Activated naive CD4-positive, alpha-beta T cell treated with anti-CD3 and anti-CD28 coated beads, Interleukin-2, amount 50 U/mL, for 24 hours (primary cell): ENCODE results near the gene PIAS3.
"Not testable (repeated sequence)": the region's sequence is repeated elsewhere in the genome, so short reads cannot be mapped to it uniquely, and the experiment has no call there.

Experiments used
- H3K27ac Mint-ChIP-seq: one replicate; pipeline ENCODE4 v1.8.0; 2021; ENCODE audit warnings: mild to moderate bottlenecking, mixed read lengths
- H3K27me3 Mint-ChIP-seq: one replicate; pipeline ENCODE4 v1.8.0; 2021; ENCODE audit warnings: mixed read lengths
- H3K36me3 Mint-ChIP-seq: one replicate; pipeline ENCODE4 v1.8.0; 2021; ENCODE audit warnings: mixed read lengths
- H3K4me1 Mint-ChIP-seq: one replicate; pipeline ENCODE4 v1.8.0; 2021; ENCODE audit warnings: mixed read lengths
- H3K4me3 Mint-ChIP-seq: one replicate; pipeline ENCODE4 v1.8.0; 2021; ENCODE audit warnings: mild to moderate bottlenecking, mixed read lengths
- H3K9me3 Mint-ChIP-seq: one replicate; pipeline ENCODE4 v1.8.0; 2021; ENCODE audit warnings: mixed read lengths

Gene PIAS3

DNA sequence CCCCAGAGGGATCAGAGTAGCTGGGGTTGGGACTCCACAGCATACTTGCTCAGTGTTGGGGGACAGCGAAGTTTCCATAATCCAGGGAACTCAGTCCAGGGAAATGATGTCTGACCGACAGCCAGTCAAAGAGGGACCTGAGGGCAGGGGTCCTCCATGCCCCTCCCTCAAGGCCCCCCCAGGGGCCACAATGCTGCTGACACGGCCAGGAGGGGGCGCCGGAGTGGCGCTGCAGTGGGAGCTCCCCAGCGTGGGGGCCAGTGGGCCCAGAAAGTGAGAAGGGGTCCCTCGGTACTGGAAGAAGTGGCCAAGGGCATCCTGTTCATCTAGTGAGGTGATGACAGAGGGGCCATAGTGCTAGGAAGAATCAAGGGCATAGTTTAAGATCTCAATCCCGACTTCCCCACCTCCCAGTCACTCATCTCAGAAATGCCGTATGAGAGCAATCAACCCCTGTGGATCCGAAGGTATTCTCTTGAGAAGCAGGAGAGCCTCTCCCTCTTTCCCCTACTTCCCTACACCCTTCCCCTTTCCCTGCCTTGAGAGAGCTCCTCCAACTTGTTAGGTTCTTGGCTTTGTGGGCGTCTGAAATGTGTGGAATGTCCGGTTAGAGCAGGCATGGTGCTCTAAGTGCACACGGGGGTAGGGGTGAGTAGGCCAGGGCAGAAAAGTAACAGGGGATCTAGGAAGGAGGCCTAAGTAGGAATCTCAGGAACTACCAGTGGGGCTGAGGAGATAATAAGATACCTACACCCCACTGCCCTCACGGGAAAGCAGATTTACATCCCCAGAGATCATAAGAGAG, 9.3 kb downstream of the PIAS3 start:
- peaks cover 4% of the 10 kb centered on the region for H3K36me3 Mint-ChIP-seq
- H3K27ac Mint-ChIP-seq = no peak overlapping the region
- no peak overlapping the region for H3K4me3 Mint-ChIP-seq
- peaks cover 22% of the 10 kb centered on the region for H3K4me1 Mint-ChIP-seq
- no peaks in the 10 kb centered on the region for H3K27me3 Mint-ChIP-seq
- no peaks in the 10 kb centered on the region for H3K9me3 Mint-ChIP-seq

DNA sequence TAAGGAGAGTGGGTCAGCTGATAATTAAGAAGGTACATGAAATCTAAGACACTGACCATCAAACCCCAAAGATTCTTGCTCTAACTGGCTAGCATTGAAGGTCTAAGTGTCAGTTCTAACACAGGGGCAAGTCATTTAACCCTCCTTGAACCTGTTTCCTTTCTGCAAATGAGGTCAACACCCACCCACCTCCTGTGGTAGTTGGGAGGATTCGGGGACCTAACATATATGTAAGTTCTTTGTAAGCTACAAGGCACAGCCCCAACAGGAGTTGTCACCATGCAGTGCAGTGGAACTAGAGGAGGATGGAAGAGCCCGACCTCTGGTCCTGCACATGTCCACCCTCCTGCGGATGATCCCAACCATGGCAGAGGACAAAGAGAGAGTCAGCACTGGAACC, 11.1 kb downstream of the PIAS3 start:
- Mint-ChIP-seq H3K27me3 (no peaks in the 10 kb centered on the region), H3K36me3 (peaks cover 4% of the 10 kb centered on the region), H3K4me3 (no peak overlapping the region), H3K9me3 (no peaks in the 10 kb centered on the region), H3K27ac (no peak overlapping the region), H3K4me1 (peaks cover 22% of the 10 kb centered on the region)

DNA sequence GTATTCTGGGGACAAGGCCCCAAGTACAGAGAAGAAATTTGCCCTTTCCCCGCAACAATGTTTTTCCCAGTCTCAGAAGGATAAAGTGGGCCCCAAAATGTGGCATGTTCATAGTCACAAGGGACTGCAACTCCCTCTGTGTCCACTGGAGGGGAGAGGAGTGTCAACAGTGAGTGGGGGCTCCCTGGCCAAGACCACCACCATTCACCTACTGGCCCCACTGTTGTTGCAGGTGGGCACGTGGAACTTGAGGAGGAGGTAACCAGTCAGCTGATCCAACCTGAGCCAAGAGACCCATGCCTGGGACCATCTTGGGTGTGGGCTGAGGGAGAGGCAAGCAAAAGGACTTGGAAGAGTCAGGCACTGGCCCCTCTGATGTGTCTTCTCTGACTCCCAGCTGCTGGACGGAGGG, 12.7 kb downstream of the PIAS3 start:
- Mint-ChIP-seq H3K4me3 (no peak overlapping the region), H3K9me3 (no peaks in the 10 kb centered on the region), H3K36me3 (peaks cover 5% of the 10 kb centered on the region), H3K27ac (peak overlapping the region; percentile 65), H3K4me1 (peaks cover 22% of the 10 kb centered on the region), H3K27me3 (no peaks in the 10 kb centered on the region)

DNA sequence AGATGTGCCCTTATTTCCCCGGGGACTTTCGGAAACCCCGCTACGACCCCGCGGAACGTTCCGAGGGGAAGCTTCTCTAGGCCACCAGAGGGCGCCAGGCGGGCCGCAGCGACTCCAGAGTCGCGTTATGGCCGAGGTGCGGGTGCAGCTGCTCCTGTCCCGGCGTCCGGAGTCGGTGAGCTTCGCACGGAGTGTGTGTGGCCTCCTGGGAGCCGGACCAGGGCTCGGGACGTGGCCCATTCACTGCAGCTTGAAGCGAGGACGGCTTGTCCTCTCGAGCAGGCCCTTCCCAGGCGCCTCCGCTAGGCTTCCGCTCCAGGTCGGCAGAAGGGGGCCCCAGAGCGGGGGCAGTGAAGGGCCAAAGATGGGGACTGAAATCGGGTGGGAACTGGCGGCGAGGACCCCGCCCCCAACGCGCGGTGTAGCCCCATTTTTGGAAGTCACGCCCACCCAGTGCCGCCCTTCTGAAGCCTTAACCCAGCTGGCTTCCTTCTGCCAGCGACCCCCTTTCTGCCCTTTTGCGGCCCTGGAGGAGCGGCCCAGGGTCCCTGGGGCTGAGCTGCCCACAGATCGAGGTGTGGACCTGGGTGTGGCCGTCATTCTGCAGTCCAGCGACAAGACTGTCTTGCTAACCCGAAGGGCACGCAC, 13.2 kb downstream of the PIAS3 start, which contains the start of gene NUDT17:
NUDT17 (plus strand) TSS at position 117 of the 648 bp plus-strand sequence; CDS start at position 128, 11 bp downstream.
- Mint-ChIP-seq H3K4me1 (peaks cover 18% of the 10 kb centered on the region), H3K27me3 (no peaks in the 10 kb centered on the region), H3K36me3 (peaks cover 3% of the 10 kb centered on the region), H3K4me3 (no peak within 1 kb of the TSS), H3K9me3 (no peaks in the 10 kb centered on the region), H3K27ac (peak within 1 kb of the TSS; percentile 65)

DNA sequence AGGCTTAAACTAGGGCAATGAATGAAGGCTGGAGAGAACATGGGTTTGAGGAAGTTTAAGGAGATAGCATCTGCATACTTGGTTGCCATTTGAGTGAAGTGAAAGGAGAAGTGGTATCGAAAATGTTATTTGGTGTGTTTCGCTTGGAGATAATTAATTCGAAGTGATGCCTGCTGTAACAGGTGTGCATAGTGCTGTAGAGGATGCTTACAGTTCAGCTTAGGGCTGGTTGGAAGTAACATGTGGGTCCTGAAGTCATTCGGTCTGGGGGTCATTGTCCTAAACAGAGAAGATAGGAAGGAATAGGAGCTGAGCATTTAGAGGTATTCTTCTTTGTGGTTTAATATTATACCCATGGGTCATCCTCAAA, 13.8 kb downstream of the PIAS3 start:
- no peaks in the 10 kb centered on the region for H3K27me3 Mint-ChIP-seq

DNA sequence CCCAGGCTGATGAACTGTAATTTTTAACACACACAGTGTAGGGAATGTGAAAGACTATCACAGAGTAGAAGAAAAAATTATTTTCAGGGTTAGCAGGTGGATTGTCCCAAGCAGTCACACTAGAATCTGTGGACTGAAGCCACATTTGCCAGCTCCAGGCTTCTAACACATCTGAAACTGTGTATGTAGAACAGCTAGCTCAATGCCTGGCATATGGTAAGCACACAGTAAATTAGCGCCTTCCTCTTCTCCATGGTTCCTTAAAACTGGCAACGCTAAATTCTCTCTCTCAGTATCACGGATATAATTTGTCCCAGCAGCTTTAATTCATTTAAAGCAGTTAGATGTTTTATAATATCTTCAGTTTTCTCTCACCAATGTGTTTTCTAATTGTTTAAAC, 15.8 kb downstream of the PIAS3 start:
- Mint-ChIP-seq H3K9me3 (no peaks in the 10 kb centered on the region), H3K27me3 (no peaks in the 10 kb centered on the region), H3K36me3 (peaks cover 5% of the 10 kb centered on the region), H3K4me3 (no peak overlapping the region), H3K4me1 (peaks cover 6% of the 10 kb centered on the region), H3K27ac (no peak overlapping the region)

More for the DNA sequence above, 13.8 kb downstream of the PIAS3 start:
- peaks cover 3% of the 10 kb centered on the region for H3K36me3 Mint-ChIP-seq
- no peak overlapping the region for H3K27ac Mint-ChIP-seq
- H3K4me1 Mint-ChIP-seq = peaks cover 13% of the 10 kb centered on the region
- H3K4me3 Mint-ChIP-seq = no peak overlapping the region
- no peaks in the 10 kb centered on the region for H3K9me3 Mint-ChIP-seq

DNA sequence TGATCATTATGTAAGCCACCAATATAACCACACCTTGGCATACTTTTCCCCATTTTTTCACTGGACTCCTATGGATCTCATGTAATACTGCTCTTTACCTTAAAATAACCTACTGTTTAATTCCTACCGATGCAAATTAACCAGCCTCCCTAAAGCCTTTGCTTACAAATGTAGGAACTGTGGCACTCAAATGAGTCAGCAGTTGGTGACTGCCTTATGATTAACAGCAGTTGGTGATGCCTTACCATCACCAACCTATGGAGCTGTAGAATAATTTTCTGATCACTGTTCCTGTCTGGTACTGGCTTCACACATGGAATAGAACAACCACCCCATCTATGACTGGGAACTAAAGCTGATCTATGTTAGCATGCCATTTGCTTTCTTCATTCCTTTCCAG, 21.2 kb downstream of the PIAS3 start:
- Mint-ChIP-seq H3K4me1 (no peaks in the 10 kb centered on the region), H3K27me3 (no peaks in the 10 kb centered on the region), H3K4me3 (no peak overlapping the region), H3K9me3 (no peaks in the 10 kb centered on the region), H3K27ac (no peak overlapping the region), H3K36me3 (peaks cover 7% of the 10 kb centered on the region)

DNA sequence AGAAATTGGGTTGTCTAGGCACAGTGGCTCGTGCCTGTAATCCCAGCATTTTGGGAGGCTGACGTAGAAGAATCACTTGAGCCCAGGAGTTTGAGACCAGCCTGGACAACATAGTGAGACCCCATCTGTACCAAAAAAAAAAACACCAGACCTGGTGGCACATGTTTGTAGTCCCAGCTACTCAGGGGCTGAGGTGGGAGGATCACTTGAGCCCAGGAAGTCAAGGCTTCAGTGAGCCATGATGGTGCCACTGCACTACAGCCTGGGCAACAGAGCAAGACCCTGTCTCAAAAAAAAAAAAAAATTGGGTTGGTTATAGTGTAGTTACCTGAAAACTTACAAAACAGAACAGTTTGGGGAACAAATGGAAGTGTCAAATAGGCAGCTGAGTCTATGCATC, 28.1 kb downstream of the PIAS3 start:
- Mint-ChIP-seq H3K4me1 (peaks cover 38% of the 10 kb centered on the region), H3K36me3 (peaks cover 34% of the 10 kb centered on the region)
- H3K27ac Mint-ChIP-seq, H3K4me3 Mint-ChIP-seq, H3K27me3 Mint-ChIP-seq, H3K9me3 Mint-ChIP-seq: not testable (repeated sequence)

DNA sequence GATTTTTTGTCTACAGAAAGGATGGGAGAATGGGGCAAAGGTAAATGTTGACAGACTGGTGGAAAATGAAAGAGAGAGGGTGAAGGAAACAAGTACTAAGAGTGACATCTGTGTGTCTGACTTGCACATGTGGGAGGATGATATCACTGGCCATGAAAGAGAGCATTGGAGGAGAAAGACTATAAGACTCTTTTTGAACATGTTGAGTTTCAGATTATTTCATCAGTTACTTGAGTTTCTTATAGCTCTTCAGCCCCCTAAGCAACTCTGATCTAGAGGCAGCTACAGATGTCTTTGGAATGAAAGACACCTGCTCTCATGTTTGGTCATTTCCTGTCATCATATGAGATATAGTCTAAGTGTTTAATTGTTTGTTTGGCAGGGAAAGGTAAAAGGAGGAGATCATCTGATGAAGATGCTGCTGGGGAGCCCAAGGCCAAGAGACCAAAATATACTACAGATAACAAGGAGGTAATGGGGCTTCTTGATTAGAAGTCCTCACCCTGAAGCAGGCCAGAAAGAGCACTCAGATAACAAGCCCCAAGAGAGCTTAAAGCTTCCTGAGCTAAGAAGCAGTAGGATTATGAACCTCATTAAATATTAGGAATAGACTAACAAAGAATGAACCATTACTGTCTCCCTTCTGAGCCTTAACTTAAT, 30.4 kb downstream of the PIAS3 start:
- peak overlapping the region; percentile 97 for H3K27ac Mint-ChIP-seq
- H3K4me3 Mint-ChIP-seq = peak overlapping the region; percentile 75
- H3K9me3 Mint-ChIP-seq = no peaks in the 10 kb centered on the region
- peaks cover 46% of the 10 kb centered on the region for H3K4me1 Mint-ChIP-seq
- peaks cover 35% of the 10 kb centered on the region for H3K36me3 Mint-ChIP-seq
- no peaks in the 10 kb centered on the region for H3K27me3 Mint-ChIP-seq

DNA sequence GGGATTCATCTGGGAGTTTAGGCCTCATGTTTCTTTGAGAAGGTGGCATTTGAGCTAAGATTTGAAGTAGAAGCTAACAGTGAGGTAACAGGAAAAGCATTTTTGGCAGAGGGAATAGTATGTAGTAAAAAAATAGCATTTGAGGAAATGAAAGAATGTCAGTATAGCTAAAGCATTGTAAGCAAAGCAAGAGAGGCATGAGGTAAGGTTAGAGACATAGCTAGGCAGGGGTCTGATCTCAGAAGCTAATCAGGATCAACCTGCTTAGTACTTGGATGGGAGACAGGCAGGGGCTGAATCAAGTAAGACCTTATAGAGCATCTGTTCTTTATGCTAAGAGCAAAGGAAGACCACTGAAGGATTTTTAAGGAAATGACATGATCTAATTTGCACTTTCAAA, 30.9 kb downstream of the PIAS3 start:
- Mint-ChIP-seq H3K4me3 (peak overlapping the region; percentile 75), H3K36me3 (peaks cover 35% of the 10 kb centered on the region), H3K27ac (peak overlapping the region; percentile 97), H3K27me3 (no peaks in the 10 kb centered on the region), H3K9me3 (no peaks in the 10 kb centered on the region), H3K4me1 (peaks cover 46% of the 10 kb centered on the region)

DNA sequence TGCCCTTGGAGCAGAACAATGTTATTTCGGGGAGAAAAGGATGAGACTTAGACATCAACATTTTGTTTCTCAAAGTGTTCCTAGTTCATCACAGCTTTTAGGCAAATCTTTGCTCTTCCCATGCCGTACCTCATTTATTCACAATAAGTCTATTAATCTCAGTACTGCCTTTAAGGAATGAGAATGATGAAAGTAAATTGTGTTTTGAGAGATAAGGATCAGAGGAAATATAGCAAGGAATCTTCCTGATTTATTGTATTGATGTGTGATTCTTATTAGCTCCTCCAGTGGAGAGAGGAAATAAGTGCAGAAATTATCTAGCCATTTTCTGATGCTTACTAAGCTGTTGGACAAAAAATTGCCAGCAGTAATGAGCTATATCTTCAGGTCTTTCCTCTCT, 32.9 kb downstream of the PIAS3 start:
- Mint-ChIP-seq H3K36me3 (peaks cover 30% of the 10 kb centered on the region), H3K27ac (peak overlapping the region; percentile 90), H3K9me3 (no peaks in the 10 kb centered on the region), H3K4me1 (peaks cover 51% of the 10 kb centered on the region), H3K4me3 (peak overlapping the region; percentile 98), H3K27me3 (no peaks in the 10 kb centered on the region)

DNA sequence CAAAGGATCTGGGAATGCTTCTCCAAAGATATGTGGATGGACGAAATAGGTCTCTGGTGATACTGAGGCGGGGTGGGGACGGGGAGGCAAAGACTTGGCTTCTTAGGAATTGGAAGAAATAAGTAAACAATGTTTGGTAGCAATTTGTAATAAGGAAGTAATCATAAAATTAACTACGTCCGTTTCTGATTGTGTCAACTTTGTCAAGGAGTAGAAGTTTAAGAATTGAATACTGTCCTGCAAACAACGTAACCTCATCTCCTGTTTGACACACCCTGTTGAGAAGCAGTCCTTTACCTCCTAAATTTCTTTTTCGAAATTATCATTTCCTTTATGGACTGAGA, 34.4 kb downstream of the PIAS3 start:
- Mint-ChIP-seq H3K4me1 (peaks cover 44% of the 10 kb centered on the region), H3K4me3 (peak overlapping the region; percentile 98), H3K36me3 (peaks cover 25% of the 10 kb centered on the region), H3K9me3 (no peaks in the 10 kb centered on the region), H3K27ac (peak overlapping the region; percentile 98), H3K27me3 (no peaks in the 10 kb centered on the region)

DNA sequence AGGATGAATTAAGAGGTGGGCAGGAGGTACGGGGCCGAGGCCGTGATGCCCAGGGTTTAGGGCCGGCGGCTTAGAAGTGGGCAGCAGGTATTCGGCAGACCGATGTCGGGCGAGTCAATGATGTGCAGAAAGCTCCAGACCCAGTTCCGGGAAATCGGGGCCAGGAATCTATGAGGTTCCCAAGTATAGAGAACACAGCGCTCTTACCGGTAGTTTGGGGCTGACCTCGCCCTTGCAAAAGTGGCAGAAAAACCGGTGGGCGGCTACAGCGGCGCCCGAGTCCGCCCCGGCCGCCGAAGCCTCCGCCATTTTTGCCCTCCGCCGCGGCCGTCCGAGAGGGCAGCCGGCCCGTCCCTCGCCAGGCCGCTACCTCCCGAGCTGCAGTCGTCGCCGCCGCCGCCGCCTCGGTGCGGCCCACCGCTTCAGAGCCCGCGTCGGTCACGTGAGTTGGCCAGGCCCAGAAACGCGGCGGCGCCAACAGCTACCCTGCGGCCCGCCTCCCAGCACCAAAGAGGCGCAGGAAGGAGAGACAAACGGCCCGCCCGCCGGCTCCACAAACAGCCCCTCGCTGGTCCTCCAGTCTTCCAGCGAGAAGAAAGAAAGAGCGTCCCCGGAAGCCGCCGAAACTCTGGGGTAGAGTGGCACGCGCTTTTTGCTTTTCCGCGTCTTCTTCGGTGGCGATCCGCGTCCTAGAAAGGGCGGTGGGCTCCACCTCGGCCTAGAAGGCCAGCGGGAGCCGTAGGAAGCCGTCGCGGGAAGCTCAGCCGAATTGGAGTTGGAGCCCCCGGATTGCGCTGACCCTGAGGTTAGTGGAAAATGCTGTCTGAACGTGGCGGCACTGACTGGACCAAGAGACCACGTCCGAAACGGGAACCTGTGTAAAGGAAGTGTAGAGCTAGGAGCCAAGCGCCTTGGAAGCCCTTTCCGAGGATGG, 35.0 kb downstream of the PIAS3 start, which contains the start of the genes POLR3C and RNF115:
POLR3C (plus strand) TSS at position 636 of the 934 bp plus-strand sequence. CDS start 1,577 bp downstream, outside the sequence.
RNF115 (minus strand) TSS at position 531 of the 934 bp plus-strand sequence; CDS start at position 309, 222 bp downstream.
- peak within 1 kb of the TSS; percentile 98 for H3K27ac Mint-ChIP-seq
- no peaks in the 10 kb centered on the region for H3K9me3 Mint-ChIP-seq
- H3K4me3 Mint-ChIP-seq = peak within 1 kb of the TSS; percentile 98
- H3K36me3 Mint-ChIP-seq = peaks cover 20% of the 10 kb centered on the region
- H3K4me1 Mint-ChIP-seq = peaks cover 42% of the 10 kb centered on the region
- no peaks in the 10 kb centered on the region for H3K27me3 Mint-ChIP-seq

DNA sequence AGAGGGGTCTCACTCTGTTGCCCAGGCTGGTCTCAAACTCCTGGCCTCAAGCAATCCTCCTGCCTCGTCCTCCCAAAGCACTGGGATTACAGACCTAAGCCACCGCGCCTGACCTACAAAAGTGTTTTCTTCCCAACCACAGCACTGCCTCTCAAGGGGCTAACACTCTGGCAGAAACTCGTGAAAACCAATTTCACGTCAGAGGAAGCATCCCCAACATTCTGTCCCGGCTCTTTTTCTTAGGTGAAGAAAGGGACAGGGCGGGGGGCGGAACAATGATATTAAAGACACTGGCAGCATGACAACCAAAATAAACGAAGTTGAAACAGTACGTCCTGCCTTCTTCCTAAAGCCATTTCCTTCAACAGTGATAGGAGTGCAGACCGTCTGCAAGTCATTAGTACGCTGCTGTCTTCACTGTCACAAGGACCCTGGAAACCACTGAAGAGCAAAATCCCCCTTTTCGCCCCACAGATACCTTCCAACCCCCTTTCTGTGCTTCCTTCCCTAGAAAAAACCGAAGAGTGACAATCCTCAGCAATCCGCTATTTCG, 36.0 kb downstream of the PIAS3 start:
- H3K27ac Mint-ChIP-seq, H3K4me3 Mint-ChIP-seq, H3K27me3 Mint-ChIP-seq, H3K9me3 Mint-ChIP-seq: not testable (repeated sequence)
- Mint-ChIP-seq H3K4me1 (peaks cover 33% of the 10 kb centered on the region), H3K36me3 (peaks cover 12% of the 10 kb centered on the region)

DNA sequence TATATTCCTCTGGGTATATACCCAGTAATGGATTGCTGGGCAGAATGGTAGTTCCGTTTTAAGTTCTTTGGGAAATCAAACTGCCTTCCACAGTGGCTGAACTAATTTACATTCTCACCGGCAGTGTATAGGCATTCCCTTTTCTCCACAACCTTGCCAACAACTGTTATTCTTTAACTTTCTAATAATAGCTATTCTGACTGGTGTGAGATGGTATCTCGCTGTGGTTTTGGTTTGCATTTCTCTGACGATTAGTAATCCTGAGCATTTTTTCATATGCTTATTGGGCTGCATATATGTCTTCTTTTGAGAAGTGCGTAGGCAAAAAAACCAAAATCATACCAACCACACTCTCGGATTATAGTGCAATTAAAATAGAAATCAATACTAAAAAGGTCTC, 40.8 kb downstream of the PIAS3 start:
- not testable (repeated sequence) for H3K4me1 Mint-ChIP-seq, H3K27ac Mint-ChIP-seq, H3K27me3 Mint-ChIP-seq, H3K9me3 Mint-ChIP-seq, H3K4me3 Mint-ChIP-seq, H3K36me3 Mint-ChIP-seq
